Endothelial cell of umbilical vein (primary cell): ENCODE data around the gene MAGEA9B. TPM values are rescaled to one million over a fixed set of nuclear protein-coding genes. Genes with fewer than 3 reads are reported as not detected.
"Not testable (repeated sequence)": the region's sequence is repeated elsewhere in the genome, so short reads cannot be mapped to it uniquely, and the experiment has no call there.

Source experiments
- BruUV-seq: library from RNA; stranded (reverse); fragments of 400-500 nt; replicated peaks from 2 replicates; lab custom pipeline; 2021; lab: Mats Ljungman, UMichigan
- CTCF ChIA-PET: fragments of 300-600, 350-600 bp; sonication (Branson Sonifier 250); formaldehyde crosslinking; loops from one replicate; lab custom pipeline; 2021; ENCODE audit warnings: antibody characterized with exemption, inconsistent platforms; lab: Charles Lee
- POLR2A ChIA-PET: fragments of 300-600, 350-600 bp; sonication (Branson Sonifier 250); formaldehyde crosslinking; loops from one replicate; lab custom pipeline; 2021; ENCODE audit warnings: antibody characterized with exemption, inconsistent platforms; lab: Charles Lee
- DNase-seq: peaks from one replicate; pipeline ENCODE4 v3.0.0-alpha.2; 2011; ENCODE audit warnings: low read depth, low spot score
- FAIRE-seq: peaks from 2 replicates; lab custom pipeline; 2011; peaks lifted over from hg19 to GRCh38; lab: Jason Lieb, UNC
- H2AFZ ChIP-seq: 2 replicates; pipeline ENCODE4 v1.6.0; 2012; ENCODE audit warnings: low read depth, low read length, control low read depth, inconsistent platforms
- H3K27ac ChIP-seq: 2 replicates; pipeline ENCODE4 v1.5.1; 2011; ENCODE audit warnings: low read depth, mild to moderate bottlenecking, control low read depth, low read length, moderate library complexity; ENCODE audit not compliant: insufficient read depth
- H3K27me3 ChIP-seq, 2 experiments: 2 replicates each; pipeline versions ENCODE4 v1.6.0 to v1.6.1; 2011; ENCODE audit warnings: low read length in 2 of 2, mixed read lengths in 1 of 2; ENCODE audit not compliant: control insufficient read depth in 2 of 2, insufficient read depth in 2 of 2
- H3K36me3 ChIP-seq, 2 experiments: 2 replicates in 1 of 2; 3 replicates in 1 of 2; pipeline ENCODE4 v1.5.1; 2011; ENCODE audit warnings: low read length in 2 of 2, mild to moderate bottlenecking in 1 of 2, moderate library complexity in 1 of 2; ENCODE audit not compliant: control insufficient read depth in 2 of 2, insufficient read depth in 2 of 2; ENCODE audit errors: extremely low read depth in 1 of 2
- H3K4me1 ChIP-seq: 3 replicates; pipeline ENCODE4 v1.5.1; 2011; ENCODE audit warnings: mild to moderate bottlenecking, low read length; ENCODE audit not compliant: control insufficient read depth, insufficient read depth; ENCODE audit errors: extremely low read depth
- H3K4me2 ChIP-seq: 2 replicates; pipeline ENCODE4 v1.6.1; 2011; ENCODE audit warnings: low read length, control low read depth, mixed read lengths; ENCODE audit not compliant: insufficient read depth
- H3K4me3 ChIP-seq, 3 experiments: fragments of 200-600 bp in 1 of 3; sonication (generic), shearing (Covaris generic) in 1 of 3; replicated peaks in 1 of 3; 2 replicates each; pipeline ENCODE4 v1.5.1; 2011 to 2016; ENCODE audit warnings: control low read depth in 3 of 3, low read length in 3 of 3, mild to moderate bottlenecking in 2 of 3, inconsistent platforms in 1 of 3, low read depth in 1 of 3, moderate library complexity in 1 of 3; ENCODE audit not compliant: insufficient read depth in 1 of 3
- H3K79me2 ChIP-seq: 2 replicates; pipeline ENCODE4 v1.6.0; 2012; ENCODE audit warnings: low read length, inconsistent platforms; ENCODE audit not compliant: control insufficient read depth, insufficient read depth
- H3K9ac ChIP-seq: replicated peaks from 2 replicates; pipeline ENCODE3; 2011; ENCODE audit warnings: low read length, control low read depth; ENCODE audit not compliant: insufficient read depth; ENCODE audit errors: extremely low read depth
- H3K9me1 ChIP-seq: replicated peaks from 3 replicates; pipeline ENCODE4 v1.6.0; 2011; ENCODE audit warnings: mild to moderate bottlenecking, low read length; ENCODE audit not compliant: control insufficient read depth, insufficient read depth; ENCODE audit errors: extremely low read depth
- H3K9me3 ChIP-seq: replicated peaks from 2 replicates; pipeline ENCODE4 v1.5.1; 2012; ENCODE audit warnings: low read length, inconsistent platforms; ENCODE audit not compliant: control insufficient read depth, insufficient read depth
- H4K20me1 ChIP-seq: replicated peaks from 2 replicates; pipeline ENCODE3; 2011; ENCODE audit warnings: mild to moderate bottlenecking, low read length; ENCODE audit not compliant: control insufficient read depth, insufficient read depth; ENCODE audit errors: extremely low read depth
- dilution Hi-C: fragments of 300-500 bp; cut with MboI; formaldehyde crosslinking; loops from one replicate; pipeline ENCODE4 v1.15.0; 2019; ENCODE audit warnings: low sequenced_read_pairs; ENCODE audit not compliant: extremely low pct_ligation_motif_present
- intact Hi-C: fragments of 100-400 bp; cut with micrococcal nuclease; formaldehyde crosslinking; loops from one replicate; pipeline ENCODE4 v1.10.0; 2022
- polyA plus RNA-seq, 4 experiments: library from polyadenylated mRNA; depleted of rRNA in 3 of 4; stranded (reverse) in 3 of 4; unstranded in 1 of 4; fragments of >200 nt; gene quantifications; 2 replicates each; pipeline versions ENCODE4 v1.2.1 to v1.2.3, GENCODE V29; 2011 to 2012; ENCODE audit warnings: missing spikeins in 1 of 4
- total RNA-seq: library from RNA; stranded (reverse); gene quantifications from 2 replicates; pipeline ENCODE4 v1.2.3, GENCODE V29; 2021

Gene MAGEA9B
- total and polyA plus RNA-seq, 2 donors (not counting 3 experiments of a cell fraction or from before 2014, with no cell fraction given): not detected

DNA sequence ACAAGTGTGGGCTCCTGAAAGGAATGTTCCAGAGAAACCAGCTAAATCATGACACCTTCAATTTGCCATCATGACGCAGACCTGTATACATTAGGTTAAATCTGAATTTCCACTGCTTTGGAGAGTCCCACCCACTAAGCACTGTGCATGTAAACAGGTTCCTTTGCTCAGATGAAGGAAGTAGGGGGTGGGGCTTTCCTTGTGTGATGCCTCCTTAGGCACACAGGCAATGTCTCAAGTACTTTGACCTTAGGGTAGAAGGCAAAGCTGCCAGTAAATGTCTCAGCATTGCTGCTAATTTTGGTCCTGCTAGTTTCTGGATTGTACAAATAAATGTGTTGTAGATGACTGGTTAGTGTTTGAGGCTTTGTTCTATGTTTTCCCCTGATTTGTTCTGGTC, 40.3 kb downstream of the MAGEA9B start:
- dilution Hi-C loops, H3K4me1 ChIP-seq, H3K4me3 ChIP-seq, H3K79me2 ChIP-seq, H3K36me3 ChIP-seq, H3K9ac ChIP-seq, DNase-seq, CTCF ChIA-PET, H3K4me2 ChIP-seq, BruUV-seq, H2AFZ ChIP-seq, POLR2A ChIA-PET, H3K27ac ChIP-seq, H3K9me1 ChIP-seq, intact Hi-C loops, H4K20me1 ChIP-seq, H3K27me3 ChIP-seq, H3K9me3 ChIP-seq: not testable (repeated sequence)
- FAIRE-seq: peak; percentile 63

- H3K79me2 ChIP-seq, H3K9me3 ChIP-seq, POLR2A ChIA-PET, H3K9ac ChIP-seq, CTCF ChIA-PET, H3K27ac ChIP-seq, H3K27me3 ChIP-seq, H4K20me1 ChIP-seq, H2AFZ ChIP-seq, DNase-seq, dilution Hi-C loops, H3K36me3 ChIP-seq, BruUV-seq, H3K4me2 ChIP-seq, H3K9me1 ChIP-seq, H3K4me3 ChIP-seq, intact Hi-C loops, H3K4me1 ChIP-seq: not testable (repeated sequence)
- peak; percentile 87 for FAIRE-seq
These were observed 41.4 kb downstream of the MAGEA9B start for GRCh38 chrX:149545545-149546543.
